Suppressor macrophage treated with lipopolysaccharide for 4 hours (primary cell): ENCODE results near the gene NECTIN2.
"Not testable (repeated sequence)": the region's sequence is repeated elsewhere in the genome, so short reads cannot be mapped to it uniquely, and the experiment has no call there.

Experiments
- DNase-seq: peaks from one replicate; pipeline ENCODE4 v3.0.0-alpha.2; 2020

Gene NECTIN2

DNA sequence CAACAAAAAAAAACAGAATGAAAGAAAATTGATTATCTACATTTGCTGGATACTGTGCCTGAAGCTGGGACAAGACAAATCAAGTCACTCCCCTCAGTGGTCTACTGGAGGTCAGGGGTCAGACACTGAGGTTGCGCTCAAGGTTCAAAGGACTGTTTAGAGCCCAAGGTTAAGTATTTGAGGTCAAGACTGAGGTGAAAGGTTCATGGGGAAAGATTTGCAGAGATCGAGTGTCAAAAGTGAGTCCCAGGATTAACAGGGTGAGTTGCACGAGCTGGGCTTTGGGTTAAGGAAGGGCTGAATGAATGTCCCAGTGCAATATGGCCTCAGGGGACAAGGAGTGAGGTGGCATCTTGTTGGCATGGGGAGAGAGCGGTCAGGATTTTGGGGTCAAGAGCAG lies 41.6 kb downstream of the NECTIN2 start:
- no peak for DNase-seq

DNA sequence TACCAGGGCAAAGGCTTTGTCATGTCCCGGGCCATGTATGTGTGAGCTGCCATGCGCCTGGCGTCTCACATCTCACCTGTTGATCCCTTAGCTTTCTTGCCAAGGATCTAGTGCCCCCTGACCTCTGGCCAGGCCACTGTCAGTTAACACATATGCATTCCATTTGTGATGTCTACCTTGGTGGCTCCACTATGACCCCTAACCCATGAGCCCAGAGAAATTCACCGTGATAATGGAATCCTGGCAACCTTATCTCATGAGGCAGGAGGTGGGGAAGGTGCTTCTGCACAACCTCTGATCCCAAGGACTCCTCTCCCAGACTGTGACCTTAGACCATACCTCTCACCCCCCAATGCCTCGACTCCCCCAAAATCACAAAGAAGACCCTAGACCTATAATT lies 42.2 kb downstream of the NECTIN2 start:
- not testable (repeated sequence) for DNase-seq

DNA sequence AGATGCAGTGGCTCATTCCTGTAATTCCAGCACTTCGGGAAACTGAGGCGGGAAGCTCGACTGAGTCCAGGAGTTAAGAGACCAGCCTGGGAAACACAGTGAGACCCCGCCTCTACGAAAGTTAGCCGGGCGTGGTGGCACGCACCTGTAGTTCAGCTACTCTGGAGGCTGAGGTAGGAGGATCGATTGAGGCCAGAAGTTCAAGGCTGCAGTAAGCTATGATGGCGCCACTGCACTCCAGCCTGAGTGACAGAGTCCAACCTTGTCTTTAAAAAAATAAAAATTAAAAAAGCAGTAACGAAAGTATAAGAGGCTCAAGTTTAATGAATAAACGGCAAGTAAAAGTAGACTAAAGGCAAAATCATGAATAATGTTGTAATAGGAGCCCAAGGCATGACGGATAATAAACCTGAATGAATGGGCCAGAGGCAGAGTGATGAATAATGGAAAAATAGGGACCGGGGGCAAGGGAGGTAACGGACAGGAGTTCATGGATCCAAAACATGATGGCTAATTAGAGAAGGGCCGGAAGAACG lies 43.8 kb downstream of the NECTIN2 start:
- no peak for DNase-seq

DNA sequence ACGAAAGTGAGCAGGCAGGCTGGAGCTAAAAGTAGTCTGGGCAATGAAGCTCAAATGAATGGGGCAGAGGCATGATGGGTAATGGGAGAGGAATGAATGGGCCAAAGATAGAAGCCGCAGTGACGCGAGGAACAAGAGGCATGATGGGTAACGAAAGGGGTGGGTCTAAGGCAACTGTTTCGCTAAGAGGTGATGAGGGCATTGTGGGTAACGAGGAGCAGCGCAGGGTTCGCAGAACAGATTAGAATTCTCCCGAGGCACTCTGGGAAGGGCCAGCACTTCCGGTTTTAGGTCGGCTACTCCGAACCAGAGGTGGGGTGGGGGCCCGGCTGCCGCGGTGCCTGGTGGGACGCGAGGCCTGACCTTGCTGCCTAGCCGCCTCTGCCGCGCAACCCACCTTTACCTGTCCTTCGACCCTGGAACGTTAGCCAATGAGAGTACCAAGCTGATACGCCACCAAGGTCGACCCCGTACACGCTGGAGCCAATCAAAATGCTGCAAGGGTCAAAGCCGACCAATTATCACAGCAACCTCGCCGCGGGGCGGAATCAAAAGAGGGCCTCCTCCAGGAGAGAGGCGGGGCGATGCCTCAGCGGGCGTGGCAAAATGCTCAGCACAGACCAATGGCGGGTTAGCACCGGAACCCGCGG lies 44.4 kb downstream of the NECTIN2 start:
- peak; percentile 95 for DNase-seq

DNA sequence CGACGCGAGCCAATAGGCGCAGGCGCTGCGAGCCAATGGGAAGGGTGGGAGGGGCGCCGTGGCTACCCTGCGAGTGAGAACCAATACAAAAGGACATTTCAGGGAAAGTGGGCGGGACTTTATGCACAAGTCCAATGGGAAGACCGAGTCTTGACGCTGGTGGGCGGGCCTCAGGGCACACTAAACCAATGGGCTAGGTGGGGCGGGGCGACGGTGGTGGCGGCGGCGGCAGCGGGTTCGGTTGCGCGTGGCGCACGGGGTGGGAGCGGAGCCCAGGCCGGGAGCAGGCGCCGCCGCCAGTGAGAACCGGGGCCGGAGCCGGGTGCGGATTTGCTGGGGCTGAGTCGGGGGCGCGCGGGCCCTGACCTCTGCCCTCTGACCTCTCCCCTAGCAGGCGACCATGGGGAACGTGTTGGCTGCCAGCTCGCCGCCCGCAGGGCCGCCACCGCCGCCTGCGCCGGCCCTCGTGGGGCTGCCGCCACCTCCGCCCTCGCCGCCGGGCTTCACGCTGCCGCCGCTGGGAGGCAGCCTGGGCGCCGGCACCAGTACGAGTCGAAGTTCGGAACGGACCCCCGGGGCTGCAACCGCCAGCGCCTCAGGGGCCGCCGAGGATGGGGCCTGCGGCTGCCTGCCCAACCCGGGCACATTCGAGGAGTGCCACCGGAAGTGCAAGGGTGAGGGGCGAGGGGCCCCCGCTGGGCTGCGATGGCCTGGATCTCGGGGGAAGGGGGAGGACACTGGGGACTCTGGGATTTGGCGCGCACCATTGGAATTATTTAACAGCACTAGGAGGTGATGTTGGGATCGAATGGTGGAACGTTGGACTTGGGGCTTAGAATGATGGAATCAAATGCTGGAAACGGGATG lies 45.2 kb downstream of the NECTIN2 start, which contains the start of gene TOMM40:
TOMM40 (plus strand) TSS at position 239 of the 867 bp plus-strand sequence; CDS start at position 401, 162 bp downstream.
- peak; percentile 100 for DNase-seq

DNA sequence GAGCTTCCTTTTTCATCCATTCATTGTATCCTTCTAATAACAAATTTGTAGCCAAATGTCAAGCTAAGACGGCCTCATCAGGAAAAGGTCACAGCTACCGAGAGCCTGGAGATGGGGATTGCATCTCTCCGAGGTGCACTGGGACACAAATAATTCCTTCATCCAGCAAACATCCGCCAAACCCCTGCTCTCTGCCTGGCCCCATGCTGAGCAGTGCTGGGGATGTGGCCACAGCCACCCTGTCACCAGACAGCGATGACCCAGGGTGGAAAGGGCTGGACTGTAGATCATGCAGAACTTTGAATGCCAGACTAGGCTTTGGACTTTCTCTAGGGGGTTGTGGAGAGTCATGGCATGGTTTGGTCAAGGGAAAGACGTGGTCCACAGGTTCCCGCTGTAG lies 46.8 kb downstream of the NECTIN2 start:
- DNase-seq: no peak

DNA sequence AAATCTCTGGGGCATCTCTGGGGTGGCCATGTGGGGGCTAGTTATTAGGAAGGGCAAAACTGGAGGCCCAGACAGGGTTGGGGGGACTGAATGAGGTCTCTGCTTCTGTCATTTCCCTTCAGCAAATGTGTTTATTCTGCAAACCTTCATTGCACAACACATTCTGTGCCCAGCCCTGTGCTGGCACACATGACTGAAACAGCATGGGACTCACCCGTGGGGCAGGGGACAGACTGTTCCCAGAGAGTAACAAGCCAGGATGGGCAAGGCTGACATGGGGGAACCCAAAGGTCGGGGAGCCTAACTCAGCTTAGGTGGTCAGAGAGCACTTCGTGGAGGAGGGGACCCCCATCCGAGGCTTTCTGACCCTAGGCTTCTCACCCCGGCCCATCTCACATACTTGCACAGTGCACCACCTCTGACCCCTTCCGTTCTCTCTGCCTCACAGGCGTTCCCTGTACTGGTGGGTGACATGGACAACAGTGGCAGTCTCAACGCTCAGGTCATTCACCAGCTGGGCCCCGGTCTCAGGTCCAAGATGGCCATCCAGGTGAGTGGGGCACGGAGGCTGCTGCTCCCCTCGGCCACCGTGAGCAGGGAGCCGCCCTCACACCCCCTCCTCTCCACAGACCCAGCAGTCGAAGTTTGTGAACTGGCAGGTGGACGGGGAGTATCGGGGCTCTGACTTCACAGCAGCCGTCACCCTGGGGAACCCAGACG lies 47.4 kb downstream of the NECTIN2 start:
- DNase-seq: no peak

DNA sequence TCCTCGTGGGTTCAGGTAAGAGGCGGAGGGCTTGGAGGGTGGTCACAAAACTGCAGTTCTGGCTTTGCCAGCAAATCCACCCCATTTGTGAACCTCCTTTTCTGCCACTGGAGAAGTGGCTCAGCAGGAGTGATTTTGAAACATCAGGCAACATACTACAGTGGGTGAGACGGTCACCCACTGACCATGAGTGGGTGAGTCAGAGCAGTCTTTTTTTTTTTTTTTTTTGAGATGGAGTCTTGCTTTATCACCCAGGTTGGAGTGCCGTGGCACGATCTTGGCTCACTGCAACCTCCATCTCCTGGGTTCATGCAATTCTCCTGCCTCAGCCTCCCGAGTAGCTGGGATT lies 47.9 kb downstream of the NECTIN2 start:
- peak; percentile 39 for DNase-seq

DNA sequence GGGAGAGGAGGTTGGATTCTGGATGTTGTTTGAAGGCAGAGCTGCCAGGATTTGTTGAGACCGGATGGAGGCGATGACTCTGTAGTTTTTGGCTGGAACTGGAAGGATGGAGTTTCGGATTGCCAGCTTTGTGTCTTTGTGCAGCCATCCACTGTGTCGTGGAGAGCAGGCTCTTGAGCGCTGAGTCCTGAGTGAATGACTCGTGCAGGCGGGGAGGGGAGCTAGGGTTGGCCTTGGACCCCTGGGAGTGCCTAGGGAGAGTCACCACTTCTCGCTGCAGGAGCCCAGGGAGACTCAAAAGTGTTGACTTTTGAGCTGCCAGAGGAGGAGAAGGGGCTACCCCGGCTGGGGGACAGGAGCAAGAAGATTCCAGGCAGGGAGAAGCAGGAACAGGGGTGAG lies 48.8 kb downstream of the NECTIN2 start:
- no peak for DNase-seq

DNA sequence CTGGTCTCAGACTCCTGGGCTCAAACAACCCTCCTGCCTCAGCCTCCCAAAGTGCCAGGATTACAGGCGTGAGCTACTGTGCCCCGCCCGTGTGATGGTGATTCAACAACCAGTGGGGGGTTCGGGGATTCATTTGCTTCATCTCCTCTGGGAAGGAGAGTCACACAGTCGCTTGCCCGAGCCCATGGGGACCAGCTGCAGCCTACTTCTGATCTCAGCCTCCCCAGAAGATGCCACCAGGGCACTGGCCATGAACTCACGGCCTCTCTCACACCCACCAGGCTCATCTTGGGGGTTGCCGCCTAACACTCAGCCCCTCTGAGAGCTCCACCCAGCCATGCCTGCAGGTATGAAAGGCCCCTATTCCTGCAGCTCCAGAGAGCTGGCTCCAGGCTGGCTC lies 51.7 kb downstream of the NECTIN2 start:
- DNase-seq: no peak

DNA sequence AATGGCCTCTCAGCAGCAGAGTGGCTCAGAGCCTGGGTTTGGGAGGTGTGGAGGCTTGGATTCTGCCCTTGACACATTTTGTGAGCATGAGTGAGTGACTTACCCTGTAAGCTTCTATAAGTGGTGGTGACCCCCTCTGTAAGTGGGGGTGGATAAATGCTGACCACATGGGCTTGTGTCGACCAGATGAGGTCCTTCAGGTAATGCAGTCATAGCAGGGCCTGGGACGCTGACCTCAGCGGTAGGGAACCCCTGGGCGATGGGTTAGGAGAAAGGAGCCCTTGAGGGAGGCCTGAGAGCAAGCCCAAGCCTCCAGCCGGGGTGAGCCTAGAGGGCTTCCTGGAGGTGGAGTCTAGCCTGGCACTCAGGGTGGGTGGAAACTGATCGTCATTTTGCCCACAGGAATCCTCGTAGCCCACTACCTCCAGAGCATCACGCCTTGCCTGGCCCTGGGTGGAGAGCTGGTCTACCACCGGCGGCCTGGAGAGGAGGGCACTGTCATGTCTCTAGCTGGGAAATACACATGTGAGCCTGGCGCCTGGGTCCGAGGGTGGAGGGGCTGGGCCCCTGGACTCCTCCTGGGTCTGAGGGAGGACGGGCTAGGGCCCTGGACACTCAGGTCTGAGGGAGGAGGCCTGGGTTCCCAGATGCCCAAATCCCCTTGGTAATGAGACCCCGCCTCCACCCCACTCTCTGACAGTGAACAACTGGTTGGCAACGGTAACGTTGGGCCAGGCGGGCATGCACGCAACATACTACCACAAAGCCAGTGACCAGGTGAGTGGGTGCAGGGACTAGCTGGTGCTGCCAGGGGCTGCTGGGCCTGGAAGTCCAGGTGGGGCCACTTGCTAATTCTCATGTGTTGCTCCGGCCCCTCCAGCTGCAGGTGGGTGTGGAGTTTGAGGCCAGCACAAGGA lies 54.5 kb downstream of the NECTIN2 start:
- DNase-seq: no peak

DNA sequence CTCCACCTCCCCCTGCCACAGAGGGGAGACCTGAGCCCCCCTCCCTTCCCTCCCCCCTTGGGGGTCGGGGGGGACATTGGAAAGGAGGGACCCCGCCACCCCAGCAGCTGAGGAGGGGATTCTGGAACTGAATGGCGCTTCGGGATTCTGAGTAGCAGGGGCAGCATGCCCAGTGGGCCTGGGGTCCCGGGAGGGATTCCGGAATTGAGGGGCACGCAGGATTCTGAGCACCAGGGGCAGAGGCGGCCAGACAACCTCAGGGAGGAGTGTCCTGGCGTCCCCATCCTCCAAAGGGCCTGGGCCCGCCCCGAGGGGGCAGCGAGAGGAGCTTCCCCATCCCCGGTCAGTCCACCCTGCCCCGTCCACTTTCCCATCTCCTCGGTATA lies 57.1 kb downstream of the NECTIN2 start:
- no peak for DNase-seq

DNA sequence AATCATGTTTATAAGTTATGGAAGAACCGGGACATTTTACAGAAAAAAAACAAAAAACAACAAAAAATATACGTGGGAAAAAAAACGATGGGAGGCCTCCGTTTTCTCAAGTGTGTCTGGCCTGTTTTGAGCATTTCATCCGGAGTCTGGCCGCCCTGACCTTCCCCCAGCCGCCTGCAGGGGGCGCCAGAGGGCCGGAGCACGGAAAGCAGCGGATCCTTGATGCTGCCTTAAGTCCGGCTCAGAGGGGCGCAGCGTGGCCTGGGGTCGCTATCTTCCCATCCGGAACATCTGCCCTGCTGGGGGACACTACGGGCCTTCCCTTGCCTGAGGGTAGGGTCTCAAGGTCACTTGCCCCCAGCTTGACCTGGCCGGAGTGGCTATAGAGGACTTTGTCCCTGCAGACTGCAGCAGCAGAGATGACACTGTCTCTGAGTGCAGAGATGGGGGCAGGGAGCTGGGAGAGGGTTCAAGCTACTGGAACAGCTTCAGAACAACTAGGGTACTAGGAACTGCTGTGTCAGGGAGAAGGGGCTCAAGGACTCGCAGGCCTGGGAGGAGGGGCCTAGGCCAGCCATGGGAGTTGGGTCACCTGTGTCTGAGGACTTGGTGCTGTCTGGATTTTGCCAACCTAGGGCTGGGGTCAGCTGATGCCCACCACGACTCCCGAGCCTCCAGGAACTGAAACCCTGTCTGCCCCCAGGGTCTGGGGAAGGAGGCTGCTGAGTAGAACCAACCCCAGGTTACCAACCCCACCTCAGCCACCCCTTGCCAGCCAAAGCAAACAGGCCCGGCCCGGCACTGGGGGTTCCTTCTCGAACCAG lies 57.7 kb downstream of the NECTIN2 start:
- peak; percentile 73 for DNase-seq

DNA sequence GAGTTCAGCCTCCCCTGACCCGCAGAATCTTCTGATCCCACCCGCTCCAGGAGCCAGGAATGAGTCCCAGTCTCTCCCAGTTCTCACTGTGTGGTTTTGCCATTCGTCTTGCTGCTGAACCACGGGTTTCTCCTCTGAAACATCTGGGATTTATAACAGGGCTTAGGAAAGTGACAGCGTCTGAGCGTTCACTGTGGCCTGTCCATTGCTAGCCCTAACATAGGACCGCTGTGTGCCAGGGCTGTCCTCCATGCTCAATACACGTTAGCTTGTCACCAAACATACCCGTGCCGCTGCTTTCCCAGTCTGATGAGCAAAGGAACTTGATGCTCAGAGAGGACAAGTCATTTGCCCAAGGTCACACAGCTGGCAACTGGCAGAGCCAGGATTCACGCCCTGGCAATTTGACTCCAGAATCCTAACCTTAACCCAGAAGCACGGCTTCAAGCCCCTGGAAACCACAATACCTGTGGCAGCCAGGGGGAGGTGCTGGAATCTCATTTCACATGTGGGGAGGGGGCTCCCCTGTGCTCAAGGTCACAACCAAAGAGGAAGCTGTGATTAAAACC lies 58.4 kb downstream of the NECTIN2 start:
- no peak for DNase-seq

DNA sequence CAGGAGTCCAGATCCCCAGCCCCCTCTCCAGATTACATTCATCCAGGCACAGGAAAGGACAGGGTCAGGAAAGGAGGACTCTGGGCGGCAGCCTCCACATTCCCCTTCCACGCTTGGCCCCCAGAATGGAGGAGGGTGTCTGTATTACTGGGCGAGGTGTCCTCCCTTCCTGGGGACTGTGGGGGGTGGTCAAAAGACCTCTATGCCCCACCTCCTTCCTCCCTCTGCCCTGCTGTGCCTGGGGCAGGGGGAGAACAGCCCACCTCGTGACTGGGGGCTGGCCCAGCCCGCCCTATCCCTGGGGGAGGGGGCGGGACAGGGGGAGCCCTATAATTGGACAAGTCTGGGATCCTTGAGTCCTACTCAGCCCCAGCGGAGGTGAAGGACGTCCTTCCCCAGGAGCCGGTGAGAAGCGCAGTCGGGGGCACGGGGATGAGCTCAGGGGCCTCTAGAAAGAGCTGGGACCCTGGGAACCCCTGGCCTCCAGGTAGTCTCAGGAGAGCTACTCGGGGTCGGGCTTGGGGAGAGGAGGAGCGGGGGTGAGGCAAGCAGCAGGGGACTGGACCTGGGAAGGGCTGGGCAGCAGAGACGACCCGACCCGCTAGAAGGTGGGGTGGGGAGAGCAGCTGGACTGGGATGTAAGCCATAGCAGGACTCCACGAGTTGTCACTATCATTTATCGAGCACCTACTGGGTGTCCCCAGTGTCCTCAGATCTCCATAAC lies 59.5 kb downstream of the NECTIN2 start, which contains the start of gene APOE:
APOE (plus strand) TSS at position 360 of the 724 bp plus-strand sequence. CDS start 829 bp downstream, outside the sequence.
- peak; percentile 26 for DNase-seq

DNA sequence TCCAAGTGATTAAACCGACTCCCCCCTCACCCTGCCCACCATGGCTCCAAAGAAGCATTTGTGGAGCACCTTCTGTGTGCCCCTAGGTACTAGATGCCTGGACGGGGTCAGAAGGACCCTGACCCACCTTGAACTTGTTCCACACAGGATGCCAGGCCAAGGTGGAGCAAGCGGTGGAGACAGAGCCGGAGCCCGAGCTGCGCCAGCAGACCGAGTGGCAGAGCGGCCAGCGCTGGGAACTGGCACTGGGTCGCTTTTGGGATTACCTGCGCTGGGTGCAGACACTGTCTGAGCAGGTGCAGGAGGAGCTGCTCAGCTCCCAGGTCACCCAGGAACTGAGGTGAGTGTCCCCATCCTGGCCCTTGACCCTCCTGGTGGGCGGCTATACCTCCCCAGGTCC lies 61.5 kb downstream of the NECTIN2 start:
- DNase-seq: no peak

DNA sequence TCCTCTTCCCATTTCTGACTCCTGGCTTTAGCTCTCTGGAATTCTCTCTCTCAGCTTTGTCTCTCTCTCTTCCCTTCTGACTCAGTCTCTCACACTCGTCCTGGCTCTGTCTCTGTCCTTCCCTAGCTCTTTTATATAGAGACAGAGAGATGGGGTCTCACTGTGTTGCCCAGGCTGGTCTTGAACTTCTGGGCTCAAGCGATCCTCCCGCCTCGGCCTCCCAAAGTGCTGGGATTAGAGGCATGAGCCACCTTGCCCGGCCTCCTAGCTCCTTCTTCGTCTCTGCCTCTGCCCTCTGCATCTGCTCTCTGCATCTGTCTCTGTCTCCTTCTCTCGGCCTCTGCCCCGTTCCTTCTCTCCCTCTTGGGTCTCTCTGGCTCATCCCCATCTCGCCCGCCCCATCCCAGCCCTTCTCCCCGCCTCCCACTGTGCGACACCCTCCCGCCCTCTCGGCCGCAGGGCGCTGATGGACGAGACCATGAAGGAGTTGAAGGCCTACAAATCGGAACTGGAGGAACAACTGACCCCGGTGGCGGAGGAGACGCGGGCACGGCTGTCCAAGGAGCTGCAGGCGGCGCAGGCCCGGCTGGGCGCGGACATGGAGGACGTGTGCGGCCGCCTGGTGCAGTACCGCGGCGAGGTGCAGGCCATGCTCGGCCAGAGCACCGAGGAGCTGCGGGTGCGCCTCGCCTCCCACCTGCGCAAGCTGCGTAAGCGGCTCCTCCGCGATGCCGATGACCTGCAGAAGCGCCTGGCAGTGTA lies 62.2 kb downstream of the NECTIN2 start:
- DNase-seq: no peak

DNA sequence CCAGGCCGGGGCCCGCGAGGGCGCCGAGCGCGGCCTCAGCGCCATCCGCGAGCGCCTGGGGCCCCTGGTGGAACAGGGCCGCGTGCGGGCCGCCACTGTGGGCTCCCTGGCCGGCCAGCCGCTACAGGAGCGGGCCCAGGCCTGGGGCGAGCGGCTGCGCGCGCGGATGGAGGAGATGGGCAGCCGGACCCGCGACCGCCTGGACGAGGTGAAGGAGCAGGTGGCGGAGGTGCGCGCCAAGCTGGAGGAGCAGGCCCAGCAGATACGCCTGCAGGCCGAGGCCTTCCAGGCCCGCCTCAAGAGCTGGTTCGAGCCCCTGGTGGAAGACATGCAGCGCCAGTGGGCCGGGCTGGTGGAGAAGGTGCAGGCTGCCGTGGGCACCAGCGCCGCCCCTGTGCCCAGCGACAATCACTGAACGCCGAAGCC lies 62.8 kb downstream of the NECTIN2 start:
- DNase-seq: no peak

DNA sequence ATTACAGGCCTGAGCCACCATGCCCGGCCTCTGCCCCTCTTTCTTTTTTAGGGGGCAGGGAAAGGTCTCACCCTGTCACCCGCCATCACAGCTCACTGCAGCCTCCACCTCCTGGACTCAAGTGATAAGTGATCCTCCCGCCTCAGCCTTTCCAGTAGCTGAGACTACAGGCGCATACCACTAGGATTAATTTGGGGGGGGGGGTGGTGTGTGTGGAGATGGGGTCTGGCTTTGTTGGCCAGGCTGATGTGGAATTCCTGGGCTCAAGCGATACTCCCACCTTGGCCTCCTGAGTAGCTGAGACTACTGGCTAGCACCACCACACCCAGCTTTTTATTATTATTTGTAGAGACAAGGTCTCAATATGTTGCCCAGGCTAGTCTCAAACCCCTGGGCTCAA lies 63.7 kb downstream of the NECTIN2 start:
- no peak for DNase-seq
